ENCODE data around the gene ZBTB7A. TPM values are rescaled to one million over a fixed set of nuclear protein-coding genes. Genes with fewer than 3 reads are reported as not detected.

Gene ZBTB7A
- total and polyA plus RNA-seq, 2 donors (not counting 1 experiment from before 2014, with no cell fraction given) = 4.9 to 17.7 TPM

DNA sequence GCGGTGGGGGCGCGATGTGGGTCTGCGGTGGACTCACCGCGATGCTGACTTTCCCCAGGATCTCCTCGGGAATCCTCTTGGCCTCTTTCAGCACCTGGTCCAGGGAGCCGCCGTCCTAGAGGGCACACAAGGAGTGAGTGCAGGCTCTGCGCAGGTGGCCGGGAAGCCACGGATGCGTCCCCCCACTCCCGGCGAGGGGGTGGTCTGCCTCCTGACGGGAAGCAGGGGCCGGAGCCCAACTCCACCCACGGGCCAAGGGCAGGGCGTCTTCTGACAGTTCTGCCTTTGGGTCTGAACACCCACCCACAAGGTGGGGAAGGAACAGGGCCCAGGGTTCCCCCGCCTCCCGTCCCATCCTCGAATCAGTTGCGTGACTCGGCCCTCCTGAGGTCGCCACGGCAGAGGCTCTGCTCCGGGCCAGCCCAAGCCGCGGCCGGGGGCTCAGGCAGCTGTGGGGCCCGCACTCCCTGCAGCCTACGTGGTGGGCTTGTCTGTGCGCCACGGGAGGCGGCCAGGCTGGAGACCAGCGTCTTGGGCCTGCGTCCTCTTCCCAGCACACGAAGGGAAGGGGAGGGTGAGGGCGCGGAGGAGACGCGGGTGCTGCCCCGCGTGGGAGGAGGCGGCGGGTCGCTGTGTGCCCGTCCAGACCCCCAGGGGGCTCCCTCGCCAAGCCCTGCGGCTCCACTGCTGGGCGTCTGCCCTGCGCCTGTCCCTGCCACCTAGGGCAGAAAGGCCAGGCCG, 35.8 kb upstream of the ZBTB7A start:
- DNase-seq (ENCODE audit: low read depth in 2 of 2) = no peak
- Histone ChIP-seq H4K20me1 (ENCODE audit: control insufficient read depth, extremely low read depth, insufficient read depth, low read length) (no peaks in the 10 kb centered on the region), H3K4me1 (ENCODE audit: control insufficient read depth, extremely low read depth, insufficient read depth, low read length) (peaks cover 6% of the 10 kb centered on the region), H3K27ac (ENCODE audit: insufficient read depth, low read length) (peak overlapping the region; percentile 43), H3K27me3 (ENCODE audit: control insufficient read depth, insufficient read depth, low read length) (no peaks in the 10 kb centered on the region), H2AFZ (ENCODE audit: low read length) (no peak overlapping the region), H3K4me3 (replicated peaks in 1 of 4; ENCODE audit: control extremely low read depth in 1 of 4, insufficient read depth in 1 of 4, low read depth in 3 of 4, low read length in 4 of 4) (no peak overlapping the region), H3K4me2 (ENCODE audit: extremely low read depth, insufficient read depth, low read length) (no peak overlapping the region), H3K79me2 (ENCODE audit: control insufficient read depth, insufficient read depth, low read length) (no peaks in the 10 kb centered on the region), H3K9ac (ENCODE audit: insufficient read depth, low read length) (no peak overlapping the region), H3K9me3 (ENCODE audit: control insufficient read depth, insufficient read depth, low read depth, low read length) (no peaks in the 10 kb centered on the region), H3K36me3 (ENCODE audit: control insufficient read depth, insufficient read depth, low read length) (peaks cover 31% of the 10 kb centered on the region)
- no peak for TF ChIP-seq EZH2 (IDR thresholded peaks at IDR 0.05; ENCODE audit: low read length, missing control alignments)
- TF ChIP-seq, protein P1, sequence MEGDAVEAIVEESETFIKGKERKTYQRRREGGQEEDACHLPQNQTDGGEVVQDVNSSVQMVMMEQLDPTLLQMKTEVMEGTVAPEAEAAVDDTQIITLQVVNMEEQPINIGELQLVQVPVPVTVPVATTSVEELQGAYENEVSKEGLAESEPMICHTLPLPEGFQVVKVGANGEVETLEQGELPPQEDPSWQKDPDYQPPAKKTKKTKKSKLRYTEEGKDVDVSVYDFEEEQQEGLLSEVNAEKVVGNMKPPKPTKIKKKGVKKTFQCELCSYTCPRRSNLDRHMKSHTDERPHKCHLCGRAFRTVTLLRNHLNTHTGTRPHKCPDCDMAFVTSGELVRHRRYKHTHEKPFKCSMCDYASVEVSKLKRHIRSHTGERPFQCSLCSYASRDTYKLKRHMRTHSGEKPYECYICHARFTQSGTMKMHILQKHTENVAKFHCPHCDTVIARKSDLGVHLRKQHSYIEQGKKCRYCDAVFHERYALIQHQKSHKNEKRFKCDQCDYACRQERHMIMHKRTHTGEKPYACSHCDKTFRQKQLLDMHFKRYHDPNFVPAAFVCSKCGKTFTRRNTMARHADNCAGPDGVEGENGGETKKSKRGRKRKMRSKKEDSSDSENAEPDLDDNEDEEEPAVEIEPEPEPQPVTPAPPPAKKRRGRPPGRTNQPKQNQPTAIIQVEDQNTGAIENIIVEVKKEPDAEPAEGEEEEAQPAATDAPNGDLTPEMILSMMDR (conservative IDR thresholded peaks at IDR 0.05 in 1 of 2, IDR thresholded peaks at IDR 0.05 in 1 of 2; ENCODE audit: low read depth in 1 of 2, low read length in 2 of 2) = no peak

DNA sequence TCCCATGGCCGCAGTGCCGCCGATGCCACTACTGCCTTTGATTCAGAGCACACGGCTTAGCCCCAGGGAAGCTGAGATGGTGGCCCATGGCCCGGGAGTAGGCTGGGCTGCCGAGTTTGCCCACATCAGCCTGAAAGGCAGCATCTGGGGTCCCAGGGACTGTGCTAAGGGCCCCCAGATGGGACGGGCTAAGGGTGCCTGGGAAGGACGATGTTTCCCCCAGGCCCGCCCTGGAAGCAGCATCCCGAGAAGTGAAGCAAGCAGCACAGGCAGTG, 34.7 kb upstream of the ZBTB7A start:
- DNase-seq (ENCODE audit: low read depth in 2 of 2) = no peak
- H3K79me2 ChIP-seq (ENCODE audit: control insufficient read depth, insufficient read depth, low read length) = no peaks in the 10 kb centered on the region

DNA sequence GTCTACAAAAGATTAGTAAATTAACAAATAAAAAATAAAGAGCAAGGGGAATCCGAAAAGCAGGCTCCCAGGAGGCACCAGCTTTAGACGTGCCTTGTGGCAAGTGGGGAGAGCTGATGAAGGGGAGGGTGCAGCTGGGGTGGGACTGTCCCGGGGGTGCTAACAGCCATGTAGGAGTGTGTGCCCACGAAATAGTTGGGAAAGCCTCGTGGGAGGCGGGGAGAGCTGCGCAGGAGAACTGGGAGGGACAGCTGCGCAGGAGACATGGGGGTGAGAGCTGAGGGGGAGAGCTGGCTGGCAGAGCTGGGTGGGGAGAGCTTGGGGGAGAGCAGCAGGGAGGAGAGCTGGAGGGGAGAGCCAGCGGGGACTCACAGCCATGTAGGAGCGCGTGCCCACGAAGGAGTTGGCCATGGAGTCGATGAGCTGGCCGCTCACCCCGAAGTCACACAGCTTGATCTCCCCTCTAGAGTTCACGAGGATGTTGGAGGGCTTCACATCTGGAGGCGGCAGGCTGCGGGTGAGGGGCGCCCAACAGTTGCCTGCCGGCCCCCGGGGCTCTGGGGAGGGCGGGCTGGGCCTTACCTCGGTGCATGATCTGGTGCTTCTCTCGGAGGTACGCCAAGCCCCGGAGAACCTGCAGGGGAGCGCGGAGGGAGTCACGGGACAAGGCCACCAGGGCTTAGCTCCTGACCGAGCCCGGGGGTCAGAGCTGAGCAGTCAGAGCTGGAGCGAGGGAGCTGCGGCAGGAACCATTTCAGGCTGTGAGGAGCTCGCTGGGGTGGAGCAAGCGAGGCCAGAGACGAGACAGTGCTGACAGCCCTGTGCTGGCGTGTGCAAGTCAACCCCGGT, 34.2 kb upstream of the ZBTB7A start:
- Histone ChIP-seq H3K4me3 (replicated peaks in 1 of 4; ENCODE audit: control extremely low read depth in 1 of 4, insufficient read depth in 1 of 4, low read depth in 3 of 4, low read length in 4 of 4) (no peak overlapping the region), H3K4me2 (ENCODE audit: extremely low read depth, insufficient read depth, low read length) (no peak overlapping the region), H3K79me2 (ENCODE audit: control insufficient read depth, insufficient read depth, low read length) (no peaks in the 10 kb centered on the region), H3K36me3 (ENCODE audit: control insufficient read depth, insufficient read depth, low read length) (peaks cover 32% of the 10 kb centered on the region), H4K20me1 (ENCODE audit: control insufficient read depth, extremely low read depth, insufficient read depth, low read length) (no peaks in the 10 kb centered on the region), H3K27me3 (ENCODE audit: control insufficient read depth, insufficient read depth, low read length) (no peaks in the 10 kb centered on the region), H3K9me3 (ENCODE audit: control insufficient read depth, insufficient read depth, low read depth, low read length) (no peaks in the 10 kb centered on the region), H3K9ac (ENCODE audit: insufficient read depth, low read length) (no peak overlapping the region), H2AFZ (ENCODE audit: low read length) (no peak overlapping the region), H3K27ac (ENCODE audit: insufficient read depth, low read length) (no peak overlapping the region), H3K4me1 (ENCODE audit: control insufficient read depth, extremely low read depth, insufficient read depth, low read length) (peaks cover 6% of the 10 kb centered on the region)
- TF ChIP-seq EZH2 (IDR thresholded peaks at IDR 0.05; ENCODE audit: low read length, missing control alignments) = no peak
- DNase-seq (ENCODE audit: low read depth in 2 of 2) = no peak

More for the DNA sequence above, 34.7 kb upstream of the ZBTB7A start:
- Histone ChIP-seq H3K4me1 (ENCODE audit: control insufficient read depth, extremely low read depth, insufficient read depth, low read length) (peaks cover 6% of the 10 kb centered on the region), H3K27ac (ENCODE audit: insufficient read depth, low read length) (no peak overlapping the region), H3K4me2 (ENCODE audit: extremely low read depth, insufficient read depth, low read length) (no peak overlapping the region), H3K9me3 (ENCODE audit: control insufficient read depth, insufficient read depth, low read depth, low read length) (no peaks in the 10 kb centered on the region), H3K9ac (ENCODE audit: insufficient read depth, low read length) (no peak overlapping the region), H2AFZ (ENCODE audit: low read length) (no peak overlapping the region), H3K27me3 (ENCODE audit: control insufficient read depth, insufficient read depth, low read length) (no peaks in the 10 kb centered on the region), H4K20me1 (ENCODE audit: control insufficient read depth, extremely low read depth, insufficient read depth, low read length) (no peaks in the 10 kb centered on the region), H3K4me3 (replicated peaks in 1 of 4; ENCODE audit: control extremely low read depth in 1 of 4, insufficient read depth in 1 of 4, low read depth in 3 of 4, low read length in 4 of 4) (no peak overlapping the region), H3K36me3 (ENCODE audit: control insufficient read depth, insufficient read depth, low read length) (peaks cover 30% of the 10 kb centered on the region)
- TF ChIP-seq EZH2 (IDR thresholded peaks at IDR 0.05; ENCODE audit: low read length, missing control alignments) = no peak
- TF ChIP-seq, protein P1 (conservative IDR thresholded peaks at IDR 0.05 in 1 of 2, IDR thresholded peaks at IDR 0.05 in 1 of 2; ENCODE audit: low read depth in 1 of 2, low read length in 2 of 2) = no peak

Measured in fibroblast of lung (primary cell).